ENCODE measurements around the gene CLPX. TPM values are rescaled to one million over a fixed set of nuclear protein-coding genes. Genes with fewer than 3 reads are reported as not detected.

CLPX gene
- total and polyA plus RNA-seq, 9 of the 15 experiments (the other 6 are each of a cell fraction or from before 2014, with no cell fraction given): 11.2 to 83.3 (median 51.3) TPM

DNA sequence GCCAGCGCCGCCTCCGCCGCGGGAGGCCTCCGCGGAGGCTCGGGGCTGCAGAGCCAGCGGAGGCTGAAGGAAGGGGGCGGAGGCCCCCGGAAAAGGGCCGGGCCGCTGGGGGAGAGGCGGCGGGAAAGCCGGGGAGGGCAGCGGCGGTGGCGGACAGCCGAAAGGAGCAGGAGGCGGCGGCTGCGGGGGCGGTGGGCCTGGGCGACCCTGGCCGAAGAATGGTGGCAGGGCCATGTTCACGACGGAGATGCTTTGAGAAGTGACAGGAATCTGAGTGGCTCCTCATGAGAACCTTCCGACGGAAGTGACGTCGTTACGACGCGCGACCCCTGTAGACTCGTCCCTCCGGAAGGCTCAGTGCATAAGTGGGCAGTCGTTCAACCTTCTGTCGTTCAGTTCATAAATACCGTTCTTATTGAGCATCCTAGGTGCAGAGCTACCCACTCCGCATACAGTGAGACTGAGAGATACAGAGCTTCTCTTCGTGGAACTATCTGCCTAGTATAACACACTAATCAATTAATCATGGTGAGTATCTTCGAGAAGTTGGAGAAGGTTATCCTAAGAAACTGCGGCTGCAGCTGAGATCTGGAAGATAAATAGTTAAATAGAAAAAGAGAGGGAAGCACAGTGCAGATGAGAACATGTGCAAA lies 51.5 kb downstream of the CLPX start, which contains the start of gene PDCD7 (continued):
- TF ChIP-seq, protein P1, sequence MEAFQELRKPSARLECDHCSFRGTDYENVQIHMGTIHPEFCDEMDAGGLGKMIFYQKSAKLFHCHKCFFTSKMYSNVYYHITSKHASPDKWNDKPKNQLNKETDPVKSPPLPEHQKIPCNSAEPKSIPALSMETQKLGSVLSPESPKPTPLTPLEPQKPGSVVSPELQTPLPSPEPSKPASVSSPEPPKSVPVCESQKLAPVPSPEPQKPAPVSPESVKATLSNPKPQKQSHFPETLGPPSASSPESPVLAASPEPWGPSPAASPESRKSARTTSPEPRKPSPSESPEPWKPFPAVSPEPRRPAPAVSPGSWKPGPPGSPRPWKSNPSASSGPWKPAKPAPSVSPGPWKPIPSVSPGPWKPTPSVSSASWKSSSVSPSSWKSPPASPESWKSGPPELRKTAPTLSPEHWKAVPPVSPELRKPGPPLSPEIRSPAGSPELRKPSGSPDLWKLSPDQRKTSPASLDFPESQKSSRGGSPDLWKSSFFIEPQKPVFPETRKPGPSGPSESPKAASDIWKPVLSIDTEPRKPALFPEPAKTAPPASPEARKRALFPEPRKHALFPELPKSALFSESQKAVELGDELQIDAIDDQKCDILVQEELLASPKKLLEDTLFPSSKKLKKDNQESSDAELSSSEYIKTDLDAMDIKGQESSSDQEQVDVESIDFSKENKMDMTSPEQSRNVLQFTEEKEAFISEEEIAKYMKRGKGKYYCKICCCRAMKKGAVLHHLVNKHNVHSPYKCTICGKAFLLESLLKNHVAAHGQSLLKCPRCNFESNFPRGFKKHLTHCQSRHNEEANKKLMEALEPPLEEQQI (IDR thresholded peaks at IDR 0.05): 0 out of 2 replicates have a peak, but pooled peaks have one; percentile 33
- peak; percentile 52; the same call in 1 of the 2 replicates for TF ChIP-seq MYC (IDR thresholded peaks at IDR 0.05; ENCODE audit: low read depth, low read length)
- no peak for TF ChIP-seq MYC (CRISPR knock-in tag; IDR thresholded peaks at IDR 0.05; ENCODE audit: borderline replicate concordance, low read depth)
- peak; percentile 25; the same call in 1 of the 2 replicates for TF ChIP-seq TCF3 (CRISPR knock-in tag; IDR thresholded peaks at IDR 0.05)
- peak; percentile 58 for TF ChIP-seq MEIS2 (IDR thresholded peaks at IDR 0.05; ENCODE audit: partially characterized antibody)
- no peak; the same call in 1 of the 2 replicates for TF ChIP-seq SMARCE1 (IDR thresholded peaks at IDR 0.05)
- peak; percentile 45 for TF ChIP-seq RBBP5 (IDR thresholded peaks at IDR 0.05; ENCODE audit: borderline replicate concordance, insufficient read depth, low read length, poor library complexity, severe bottlenecking)
- TF ChIP-seq HDAC1 (IDR thresholded peaks at IDR 0.05): peak in 1 of 2 experiments; percentile 90; a peak in 2 of 4 replicates
- peak; percentile 47 for TF ChIP-seq KHSRP (IDR thresholded peaks at IDR 0.05)
- TF ChIP-seq XRCC4 (IDR thresholded peaks at IDR 0.05; ENCODE audit: extremely low read depth, insufficient read depth, insufficient read length): no peak
- TF ChIP-seq, protein P2, sequence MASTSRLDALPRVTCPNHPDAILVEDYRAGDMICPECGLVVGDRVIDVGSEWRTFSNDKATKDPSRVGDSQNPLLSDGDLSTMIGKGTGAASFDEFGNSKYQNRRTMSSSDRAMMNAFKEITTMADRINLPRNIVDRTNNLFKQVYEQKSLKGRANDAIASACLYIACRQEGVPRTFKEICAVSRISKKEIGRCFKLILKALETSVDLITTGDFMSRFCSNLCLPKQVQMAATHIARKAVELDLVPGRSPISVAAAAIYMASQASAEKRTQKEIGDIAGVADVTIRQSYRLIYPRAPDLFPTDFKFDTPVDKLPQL (IDR thresholded peaks at IDR 0.05; ENCODE audit: extremely low read depth, insufficient read length): peak; percentile 59
- TF ChIP-seq, protein P3, sequence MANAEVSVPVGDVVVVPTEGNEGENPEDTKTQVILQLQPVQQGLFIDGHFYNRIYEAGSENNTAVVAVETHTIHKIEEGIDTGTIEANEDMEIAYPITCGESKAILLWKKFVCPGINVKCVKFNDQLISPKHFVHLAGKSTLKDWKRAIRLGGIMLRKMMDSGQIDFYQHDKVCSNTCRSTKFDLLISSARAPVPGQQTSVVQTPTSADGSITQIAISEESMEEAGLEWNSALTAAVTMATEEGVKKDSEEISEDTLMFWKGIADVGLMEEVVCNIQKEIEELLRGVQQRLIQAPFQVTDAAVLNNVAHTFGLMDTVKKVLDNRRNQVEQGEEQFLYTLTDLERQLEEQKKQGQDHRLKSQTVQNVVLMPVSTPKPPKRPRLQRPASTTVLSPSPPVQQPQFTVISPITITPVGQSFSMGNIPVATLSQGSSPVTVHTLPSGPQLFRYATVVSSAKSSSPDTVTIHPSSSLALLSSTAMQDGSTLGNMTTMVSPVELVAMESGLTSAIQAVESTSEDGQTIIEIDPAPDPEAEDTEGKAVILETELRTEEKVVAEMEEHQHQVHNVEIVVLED (CRISPR knock-in tag; IDR thresholded peaks at IDR 0.05): peak; percentile 18; the same call in 1 of the 2 replicates
- TF ChIP-seq, protein P4, sequence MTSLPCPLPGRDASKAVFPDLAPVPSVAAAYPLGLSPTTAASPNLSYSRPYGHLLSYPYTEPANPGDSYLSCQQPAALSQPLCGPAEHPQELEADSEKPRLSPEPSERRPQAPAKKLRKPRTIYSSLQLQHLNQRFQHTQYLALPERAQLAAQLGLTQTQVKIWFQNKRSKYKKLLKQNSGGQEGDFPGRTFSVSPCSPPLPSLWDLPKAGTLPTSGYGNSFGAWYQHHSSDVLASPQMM (CRISPR knock-in tag; IDR thresholded peaks at IDR 0.05): no peak
- TF ChIP-seq, protein P5, sequence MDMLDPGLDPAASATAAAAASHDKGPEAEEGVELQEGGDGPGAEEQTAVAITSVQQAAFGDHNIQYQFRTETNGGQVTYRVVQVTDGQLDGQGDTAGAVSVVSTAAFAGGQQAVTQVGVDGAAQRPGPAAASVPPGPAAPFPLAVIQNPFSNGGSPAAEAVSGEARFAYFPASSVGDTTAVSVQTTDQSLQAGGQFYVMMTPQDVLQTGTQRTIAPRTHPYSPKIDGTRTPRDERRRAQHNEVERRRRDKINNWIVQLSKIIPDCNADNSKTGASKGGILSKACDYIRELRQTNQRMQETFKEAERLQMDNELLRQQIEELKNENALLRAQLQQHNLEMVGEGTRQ (CRISPR knock-in tag; IDR thresholded peaks at IDR 0.05): no peak
- TF ChIP-seq PML (IDR thresholded peaks at IDR 0.05; ENCODE audit: low read length): peak; percentile 68; the same call in 1 of the 2 replicates
- no peak for TF ChIP-seq KDM1A (IDR thresholded peaks at IDR 0.05)
- TF ChIP-seq RFX5 (IDR thresholded peaks at IDR 0.05; ENCODE audit: low read depth, low read length): 0 out of 2 replicates have a peak, but pooled peaks have one; percentile 10
- TF ChIP-seq, protein P6, sequence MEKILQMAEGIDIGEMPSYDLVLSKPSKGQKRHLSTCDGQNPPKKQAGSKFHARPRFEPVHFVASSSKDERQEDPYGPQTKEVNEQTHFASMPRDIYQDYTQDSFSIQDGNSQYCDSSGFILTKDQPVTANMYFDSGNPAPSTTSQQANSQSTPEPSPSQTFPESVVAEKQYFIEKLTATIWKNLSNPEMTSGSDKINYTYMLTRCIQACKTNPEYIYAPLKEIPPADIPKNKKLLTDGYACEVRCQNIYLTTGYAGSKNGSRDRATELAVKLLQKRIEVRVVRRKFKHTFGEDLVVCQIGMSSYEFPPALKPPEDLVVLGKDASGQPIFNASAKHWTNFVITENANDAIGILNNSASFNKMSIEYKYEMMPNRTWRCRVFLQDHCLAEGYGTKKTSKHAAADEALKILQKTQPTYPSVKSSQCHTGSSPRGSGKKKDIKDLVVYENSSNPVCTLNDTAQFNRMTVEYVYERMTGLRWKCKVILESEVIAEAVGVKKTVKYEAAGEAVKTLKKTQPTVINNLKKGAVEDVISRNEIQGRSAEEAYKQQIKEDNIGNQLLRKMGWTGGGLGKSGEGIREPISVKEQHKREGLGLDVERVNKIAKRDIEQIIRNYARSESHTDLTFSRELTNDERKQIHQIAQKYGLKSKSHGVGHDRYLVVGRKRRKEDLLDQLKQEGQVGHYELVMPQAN (IDR thresholded peaks at IDR 0.05; ENCODE audit: borderline replicate concordance): peak; percentile 80
- TF ChIP-seq, protein P7, sequence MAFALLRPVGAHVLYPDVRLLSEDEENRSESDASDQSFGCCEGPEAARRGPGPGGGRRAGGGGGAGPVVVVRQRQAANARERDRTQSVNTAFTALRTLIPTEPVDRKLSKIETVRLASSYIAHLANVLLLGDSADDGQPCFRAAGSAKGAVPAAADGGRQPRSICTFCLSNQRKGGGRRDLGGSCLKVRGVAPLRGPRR (CRISPR knock-in tag; IDR thresholded peaks at IDR 0.05): no peak

All from K562 (cell line).